ENCODE data around the gene CCDC169.

GRCh38 chr13:36261011-36261410 lies 36.6 kb downstream of the CCDC169 start:
- TF ChIP-seq CTCF (IDR thresholded peaks at IDR 0.05) = no peak
- TF ChIP-seq POLR2AphosphoS5 (IDR thresholded peaks at IDR 0.05) = no peak
- TF ChIP-seq POLR2A (IDR thresholded peaks at IDR 0.05) = no peak
